GM08714 (cell line): ENCODE results near the gene TM4SF4.

ENCODE experiments used
- H3K4me3 ChIP-seq: fragments of 200-500 bp; sonication (Bioruptor generic); 2 replicates; pipeline ENCODE4 v1.5.1; 2014; ENCODE audit warnings: mild to moderate bottlenecking, low read length, inconsistent platforms
- ZNF274 ChIP-seq: IDR thresholded peaks from 2 replicates; pipeline ENCODE4 v1.6.1; 2012; ENCODE audit warnings: mild to moderate bottlenecking, low read depth, low read length

Gene TM4SF4

DNA sequence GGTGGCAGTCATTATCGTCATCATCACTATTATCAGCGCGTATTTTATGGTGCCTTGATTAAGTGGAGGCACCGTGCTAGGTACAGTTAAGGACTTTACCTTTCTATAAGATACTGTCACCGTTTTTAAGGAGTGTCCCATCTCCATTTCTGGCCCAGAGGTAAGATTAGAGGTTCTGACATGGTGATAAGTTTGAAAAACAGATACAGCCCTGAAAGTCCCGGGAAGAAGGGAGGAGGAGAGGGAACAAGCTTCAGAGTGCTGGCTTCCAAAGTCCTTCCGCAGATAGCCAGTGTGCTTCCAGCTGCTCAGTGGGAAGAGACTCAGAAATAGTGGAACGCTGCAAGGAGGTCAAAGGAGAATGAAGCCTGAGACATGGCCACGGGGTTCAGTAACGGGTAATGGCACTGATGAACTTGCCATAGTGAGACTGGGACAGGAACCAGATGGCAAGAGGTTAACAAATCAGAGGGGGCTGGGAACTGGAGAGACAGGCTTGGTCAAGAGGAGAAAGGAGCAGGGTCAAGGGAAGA lies 9.1 kb upstream of the TM4SF4 start:
- no peak for TF ChIP-seq ZNF274
- H3K4me3 ChIP-seq: no peak overlapping the region

DNA sequence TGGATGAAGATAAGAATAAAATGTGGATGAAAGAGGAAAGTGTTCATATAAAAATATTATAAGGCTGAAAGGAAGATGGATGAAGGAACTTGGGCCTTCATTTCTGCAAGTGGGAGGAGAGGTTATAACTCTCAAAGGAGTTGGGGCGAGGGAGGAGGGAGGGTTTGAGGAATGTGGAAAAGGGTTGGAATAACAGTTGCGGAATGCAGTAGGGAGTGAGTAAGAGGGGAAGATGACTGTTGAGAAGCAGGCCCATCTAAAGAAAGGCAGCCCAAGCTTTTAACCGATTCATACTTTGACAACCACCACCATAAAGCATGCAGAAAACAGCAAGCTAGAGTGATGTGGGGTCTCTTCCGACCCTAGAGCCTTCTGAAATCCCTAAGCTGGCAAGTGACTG lies 8.3 kb upstream of the TM4SF4 start:
- no peak for TF ChIP-seq ZNF274
- H3K4me3 ChIP-seq: no peak overlapping the region

DNA sequence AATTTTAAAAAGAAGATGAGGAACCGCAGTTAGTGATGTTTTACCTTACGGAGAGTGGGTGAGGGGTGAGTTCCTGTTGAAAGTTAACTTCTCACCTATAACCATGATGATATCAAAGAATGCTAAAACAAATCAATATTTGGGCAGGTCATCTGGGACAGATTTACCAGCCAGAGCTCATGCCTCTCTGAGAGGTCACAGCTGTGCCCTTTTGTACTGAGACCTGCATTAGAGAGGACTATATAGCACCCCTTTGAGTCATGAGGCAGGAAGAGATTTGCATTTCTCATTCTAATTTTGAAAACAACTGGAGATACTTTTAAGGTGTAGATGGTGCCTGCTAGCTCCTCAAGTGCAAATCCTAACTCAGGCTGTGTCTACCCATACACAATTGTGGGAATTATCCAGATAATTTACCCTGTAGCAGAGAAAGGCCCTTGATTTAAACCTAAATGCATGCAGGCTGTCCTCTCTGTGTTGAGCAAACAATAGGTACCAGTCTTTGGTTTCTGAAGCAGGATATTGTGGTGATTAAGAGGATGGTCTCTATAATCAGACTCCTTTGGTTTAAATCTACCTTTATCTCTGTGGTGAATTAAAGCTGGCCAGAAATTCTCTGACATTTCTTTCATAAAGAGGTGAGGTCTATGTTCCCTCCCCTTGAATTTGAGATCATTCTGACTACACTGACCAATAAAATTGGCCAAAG lies 5.8 kb upstream of the TM4SF4 start:
- TF ChIP-seq ZNF274: no peak
- H3K4me3 ChIP-seq: no peak overlapping the region

DNA sequence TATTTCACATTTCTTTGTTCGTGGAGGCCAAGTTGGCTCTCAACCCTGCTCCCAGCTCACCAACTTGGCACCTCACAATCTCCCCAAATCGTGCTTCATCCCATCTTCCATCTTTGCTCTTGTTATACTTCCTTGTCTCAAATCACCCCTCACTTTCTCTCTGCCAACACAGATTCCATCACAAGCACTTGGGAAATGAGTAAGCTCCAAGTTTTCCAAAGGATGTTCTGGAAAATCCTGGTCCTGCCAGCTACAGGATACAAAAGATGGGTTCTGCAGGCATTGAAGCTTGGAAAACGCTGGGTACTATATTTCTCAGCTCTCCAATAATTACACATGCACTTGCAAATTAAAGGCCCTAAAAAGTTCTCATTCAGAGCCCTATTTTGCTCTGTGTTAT lies 4.1 kb upstream of the TM4SF4 start:
- no peak overlapping the region for H3K4me3 ChIP-seq
- no peak for TF ChIP-seq ZNF274

DNA sequence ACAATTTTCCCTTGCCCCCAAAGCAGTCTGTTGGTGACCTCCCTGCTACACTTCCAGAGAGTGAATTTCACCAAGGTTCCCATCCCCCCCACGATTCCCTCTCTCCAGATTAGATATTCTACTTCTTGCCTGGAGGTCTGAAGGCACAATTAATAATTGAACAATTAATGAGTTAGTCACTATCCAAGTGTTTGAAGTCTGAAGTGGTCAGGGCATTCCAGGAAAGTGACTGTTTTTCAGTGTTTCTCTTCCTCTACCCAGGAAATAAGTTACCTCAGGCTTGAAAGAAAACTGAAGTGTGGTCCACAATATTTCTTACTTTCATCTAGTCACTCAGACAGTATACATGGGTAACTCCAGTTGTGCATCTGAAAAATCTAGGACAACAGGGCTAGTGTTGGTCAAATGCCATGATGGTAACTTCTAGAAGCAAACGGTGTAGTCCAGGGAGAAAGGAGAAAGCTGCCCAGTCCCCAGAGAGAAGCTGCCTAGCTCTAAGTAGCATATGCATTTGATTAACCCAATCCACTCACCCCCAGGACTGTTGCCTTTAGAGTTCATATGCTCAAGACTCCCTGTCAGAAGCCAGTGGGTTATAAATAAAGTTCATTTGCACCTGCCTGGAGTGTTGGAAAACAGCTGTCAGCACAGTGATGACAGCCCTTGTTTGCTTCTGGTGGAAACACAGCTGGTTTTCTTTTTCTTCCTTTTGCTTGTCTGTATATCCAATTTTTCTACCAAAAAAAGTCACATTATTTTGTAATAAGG lies 2.3 kb upstream of the TM4SF4 start:
- H3K4me3 ChIP-seq: no peak overlapping the region
- TF ChIP-seq ZNF274: no peak

DNA sequence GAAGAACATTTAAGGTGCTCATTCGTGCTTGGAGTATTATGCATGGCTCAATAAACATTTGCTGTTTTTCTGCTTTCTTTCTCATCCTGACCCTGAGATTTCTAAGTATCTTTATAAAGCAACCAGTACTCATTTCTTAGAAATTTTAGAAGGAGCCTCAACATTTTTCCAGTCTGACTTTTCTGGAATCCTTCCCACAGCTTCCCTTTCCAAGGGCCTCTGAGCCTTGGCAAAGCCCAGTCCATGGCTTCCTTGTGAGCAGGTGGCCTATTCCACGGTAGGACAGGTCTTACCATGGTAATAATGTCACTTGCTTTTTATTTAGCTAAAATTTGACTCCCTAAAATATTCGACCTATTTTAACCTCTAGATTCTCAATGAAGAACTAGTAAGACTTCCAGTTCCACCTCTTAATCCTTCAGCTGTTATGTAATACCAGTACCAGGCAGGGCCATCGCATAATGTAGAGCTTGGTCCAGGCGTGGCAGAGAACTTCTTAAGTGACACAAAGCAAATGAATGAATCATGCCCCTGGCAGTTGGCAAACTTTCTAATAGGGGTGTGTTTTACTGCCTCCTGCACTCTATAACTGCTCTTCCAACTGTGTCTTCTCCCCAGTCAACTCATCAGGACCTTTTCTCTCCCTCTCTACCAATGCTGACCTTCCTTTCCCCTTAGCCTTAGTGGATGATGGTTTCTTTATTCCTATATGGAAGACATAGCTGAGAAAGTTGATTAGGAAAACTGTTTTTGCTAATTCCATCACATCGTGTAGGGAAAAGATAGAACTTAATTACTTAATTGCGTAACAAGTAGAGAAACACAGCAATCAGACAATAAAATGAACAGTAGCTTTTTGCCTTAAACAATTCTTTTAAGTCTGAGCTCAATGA lies 894 bp upstream of the TM4SF4 start:
- no peak for TF ChIP-seq ZNF274
- H3K4me3 ChIP-seq: no peak overlapping the region

DNA sequence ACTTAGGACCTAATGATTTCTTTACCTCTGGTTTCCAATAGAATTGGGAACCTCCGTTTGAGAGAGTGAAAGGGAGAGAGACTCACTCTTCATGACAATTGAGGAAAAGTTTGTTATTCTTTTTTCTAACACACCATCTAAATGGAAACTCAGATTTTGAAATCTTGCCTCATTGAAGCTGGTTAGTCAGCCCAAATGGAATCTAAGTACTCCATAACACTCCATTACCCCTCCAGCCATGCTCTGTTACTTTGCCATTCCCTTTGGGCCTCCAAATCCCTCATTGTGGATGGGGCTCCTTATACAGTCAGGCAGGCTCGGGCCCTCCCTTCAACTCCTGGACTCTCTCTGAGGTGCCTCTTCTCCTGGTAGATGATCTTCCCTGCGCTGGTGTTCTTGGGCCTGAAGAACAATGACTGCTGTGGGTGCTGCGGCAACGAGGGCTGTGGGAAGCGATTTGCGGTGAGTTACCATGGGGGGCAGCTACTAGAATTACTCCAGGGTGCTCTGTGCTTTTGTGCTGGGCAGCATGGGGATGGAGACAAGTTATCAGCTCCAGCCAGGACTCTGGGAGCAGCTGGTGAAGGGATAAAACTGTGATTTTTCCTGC lies 1.1 kb downstream of the TM4SF4 start:
- no peak overlapping the region for H3K4me3 ChIP-seq
- no peak for TF ChIP-seq ZNF274

DNA sequence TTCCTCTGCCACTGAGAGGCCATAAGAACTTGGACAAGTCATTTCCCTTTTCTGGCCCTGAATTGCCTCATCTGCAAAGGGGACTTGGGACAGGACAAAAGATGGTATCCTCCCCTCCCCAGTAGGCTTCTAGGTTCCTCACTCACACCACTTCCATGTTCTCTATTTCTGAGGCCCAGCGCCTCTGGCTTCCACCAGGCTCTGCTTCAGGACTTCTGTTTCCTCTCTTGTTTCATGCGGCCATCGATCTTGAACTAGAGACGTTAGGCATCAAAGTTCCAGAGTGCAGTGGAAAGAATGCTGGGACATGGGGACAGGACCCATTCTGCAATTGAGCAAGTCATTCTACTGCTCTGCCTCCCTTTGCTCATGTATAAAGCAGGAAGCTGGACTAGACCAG lies 1.7 kb downstream of the TM4SF4 start:
- H3K4me3 ChIP-seq: no peak overlapping the region
- no peak for TF ChIP-seq ZNF274

DNA sequence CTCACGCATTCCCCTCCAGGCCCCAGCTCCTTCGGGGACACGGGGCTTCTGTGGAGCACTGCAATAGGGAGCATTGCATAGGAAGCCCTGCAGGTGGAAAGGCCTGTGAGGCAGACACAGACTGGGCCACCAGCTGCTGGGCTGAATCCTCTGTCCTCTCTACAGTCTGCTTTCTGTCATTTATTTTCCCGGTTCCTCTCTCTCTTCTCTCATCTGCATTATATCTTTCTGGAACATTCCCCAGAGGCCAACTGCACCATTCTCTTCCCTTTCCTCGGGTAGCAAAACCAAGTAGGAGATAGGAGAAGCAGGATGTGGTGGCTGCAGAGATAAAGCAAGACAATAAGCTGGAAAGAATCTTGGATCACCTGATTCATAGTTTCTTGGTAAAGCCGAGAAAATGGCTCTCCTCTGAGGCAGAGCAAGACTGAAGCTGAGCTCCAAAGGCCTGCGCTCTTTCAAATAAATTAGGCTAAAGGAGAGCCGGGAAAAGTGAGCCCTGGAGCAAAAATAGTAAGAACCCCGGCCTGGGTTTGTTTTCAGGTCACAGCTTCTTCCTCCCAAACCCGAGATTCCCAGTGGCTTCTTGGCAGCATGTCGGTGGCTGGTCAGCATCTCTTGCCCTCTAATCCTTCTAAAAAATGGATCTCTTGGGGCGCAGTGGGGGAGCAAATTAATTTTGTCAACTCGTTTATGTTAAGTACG lies 5.3 kb downstream of the TM4SF4 start:
- no peak for TF ChIP-seq ZNF274
- H3K4me3 ChIP-seq: no peak overlapping the region

DNA sequence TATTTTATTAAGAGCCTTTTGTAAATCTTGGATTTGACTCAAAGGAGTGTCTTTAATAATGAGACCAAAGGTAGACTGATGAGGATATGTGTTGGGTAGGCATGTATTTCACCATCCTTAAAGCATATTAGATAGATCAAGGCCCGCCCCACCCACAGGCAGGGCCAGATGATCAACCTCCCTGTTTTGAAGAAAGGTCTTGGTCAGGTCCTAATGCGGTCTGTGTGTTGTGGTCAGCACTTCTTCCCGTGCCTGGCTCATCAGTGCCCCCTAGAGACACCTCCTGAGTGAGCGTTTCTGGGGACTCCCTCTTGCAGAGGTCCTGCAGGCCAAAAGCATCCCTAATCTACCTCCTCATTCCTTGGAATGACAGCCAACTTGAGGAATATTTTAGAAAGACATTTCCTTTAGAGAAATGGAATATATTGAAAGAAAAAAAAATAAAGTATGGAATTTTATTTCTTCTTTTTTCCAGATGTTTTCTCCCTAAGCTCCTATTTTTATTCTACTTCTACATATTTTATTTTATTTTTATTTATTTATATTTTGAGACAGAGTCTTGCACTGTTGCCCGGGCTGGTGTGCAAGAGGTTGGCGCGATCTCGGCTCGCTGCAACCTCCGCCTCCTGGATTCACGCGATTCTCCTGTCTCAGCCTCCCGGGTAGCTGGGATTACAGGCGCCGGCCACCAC lies 6.0 kb downstream of the TM4SF4 start:
- no peak overlapping the region for H3K4me3 ChIP-seq
- TF ChIP-seq ZNF274: no peak

DNA sequence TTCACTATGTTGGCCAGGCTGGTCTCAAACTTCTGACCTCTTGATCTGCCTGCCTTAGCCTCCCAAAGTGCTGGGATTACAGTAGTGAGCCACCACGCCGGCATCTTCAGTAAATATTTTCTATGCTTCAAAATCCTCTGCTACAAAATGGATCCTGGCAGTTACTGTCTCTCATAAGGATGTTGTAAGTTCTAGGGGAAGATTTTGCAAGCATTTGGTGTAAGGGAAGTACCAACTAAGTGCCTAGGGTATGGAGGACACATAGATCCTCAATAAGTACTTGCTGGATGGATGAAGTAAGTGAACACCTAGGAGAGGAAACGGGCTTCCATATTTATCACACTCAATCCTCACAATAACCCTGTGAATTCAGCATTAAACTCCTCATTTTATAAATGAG lies 6.6 kb downstream of the TM4SF4 start:
- TF ChIP-seq ZNF274: no peak
- no peak overlapping the region for H3K4me3 ChIP-seq

DNA sequence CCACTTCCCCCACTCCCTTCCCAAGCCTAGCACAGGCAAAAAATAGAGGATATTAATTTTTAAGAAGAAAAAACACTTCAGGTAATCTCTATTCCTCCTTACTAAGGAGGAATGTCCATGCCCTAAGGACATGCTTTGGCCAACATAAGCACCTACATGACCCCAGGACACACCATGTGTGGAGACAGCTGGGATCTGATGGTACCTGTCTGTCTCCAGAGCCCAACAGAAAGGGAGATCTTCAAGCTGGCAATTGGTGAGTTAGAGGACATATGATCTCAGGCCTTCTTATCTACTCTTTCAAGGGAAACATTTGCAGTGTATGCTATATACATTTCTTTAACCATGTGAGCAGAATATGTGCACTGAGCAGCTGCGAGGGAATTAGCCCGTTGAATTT lies 7.0 kb downstream of the TM4SF4 start:
- no peak for TF ChIP-seq ZNF274
- H3K4me3 ChIP-seq: no peak overlapping the region

DNA sequence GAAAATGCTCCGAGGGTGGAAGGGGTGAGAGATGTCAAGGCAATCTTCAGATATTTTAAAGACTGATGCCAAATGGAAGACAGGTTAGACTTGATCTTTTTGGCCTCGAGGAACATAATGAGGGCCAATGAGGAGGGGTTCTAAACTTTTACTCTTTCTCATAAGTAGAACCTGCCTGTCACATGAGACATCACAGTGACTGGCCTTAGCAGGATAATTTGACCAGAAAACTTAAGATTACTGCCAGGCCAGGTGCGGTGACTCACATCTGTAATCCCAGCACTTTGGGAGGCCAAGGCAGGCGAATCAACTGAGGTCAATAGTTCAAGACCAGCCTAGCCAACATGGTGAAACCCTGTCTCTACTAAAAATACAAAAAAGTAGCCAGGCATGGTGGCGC lies 12.2 kb downstream of the TM4SF4 start:
- TF ChIP-seq ZNF274: no peak
- no peak overlapping the region for H3K4me3 ChIP-seq
